Right renal pelvis (tissue), 4 donors: Measurements from ENCODE around the gene PDE10A. TPM values are rescaled to one million over a fixed set of nuclear protein-coding genes. Genes with fewer than 3 reads are reported as not detected.
A peak's percentile ranks its signal among the peaks of the same experiment; 100 is the strongest.

Experiments used
- DNase-seq, 4 donors: peaks; one replicate each; pipeline ENCODE4 v3.0.0-alpha.2; 2013; ENCODE audit warnings: low read depth in 4 of 4, low spot score in 3 of 4, missing footprints in 1 of 4
- polyA plus RNA-seq, 4 donors: library from polyadenylated mRNA; unstranded; fragments of 120-200 nt; gene quantifications; one replicate each; pipeline ENCODE4 v1.2.1, GENCODE V29; 2013; ENCODE audit not compliant: insufficient read length in 4 of 4

The PDE10A gene
- polyA plus RNA-seq, 4 donors: 20.2 to 24.2 (median 20.5) TPM

DNA sequence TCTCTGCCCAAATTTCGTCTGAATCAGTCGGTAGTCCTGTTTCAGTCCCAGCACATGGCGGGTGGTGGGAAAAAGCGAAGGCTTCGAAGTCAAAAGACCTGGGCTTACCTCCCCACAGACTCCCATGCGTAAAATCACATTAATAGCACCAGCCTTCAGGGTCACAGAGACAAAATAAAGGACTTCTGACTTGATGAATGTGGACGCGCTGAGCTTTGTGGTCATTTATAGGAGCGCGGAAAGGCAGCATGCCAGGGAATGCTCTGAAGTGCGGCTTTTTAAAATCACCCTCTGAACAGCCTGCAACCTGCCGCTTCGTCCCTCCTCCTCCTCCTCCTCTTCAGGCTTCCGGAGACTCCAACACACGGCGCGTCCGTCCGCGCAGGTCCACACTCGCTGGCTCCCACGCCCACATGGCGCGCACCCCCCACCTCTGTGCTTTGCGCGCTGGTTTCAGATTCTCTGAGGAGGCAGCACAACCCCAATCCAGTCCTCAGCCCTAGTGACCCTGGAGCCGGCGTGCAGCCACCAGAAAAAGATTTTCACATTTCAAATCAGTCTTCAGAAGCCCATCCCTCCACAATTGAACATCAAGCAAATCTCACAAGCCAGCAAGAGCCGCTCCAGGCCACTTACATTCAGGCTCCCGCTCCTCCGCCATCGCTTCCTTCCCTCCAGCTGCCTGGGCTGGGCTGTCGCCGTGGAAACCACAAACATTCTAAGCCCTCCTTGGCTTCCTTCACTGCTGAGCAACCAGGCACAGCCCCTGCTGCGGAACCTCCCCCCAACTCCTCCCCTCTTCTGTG lies 353.9 kb downstream of the PDE10A start, which contains the start of gene C6orf118:
TSS of gene C6orf118 (minus strand) at position 680 of the 806 bp plus-strand sequence. CDS start at position 661, 19 bp downstream.
- DNase-seq: peak; percentile 83 to 87 (median 84)

GRCh38 chr6:165306955-165307354 lies 356.1 kb downstream of the PDE10A start:
- no peak for DNase-seq

GRCh38 chr6:165301372-165302246 lies 361.4 kb downstream of the PDE10A start:
- DNase-seq: no peak

DNA sequence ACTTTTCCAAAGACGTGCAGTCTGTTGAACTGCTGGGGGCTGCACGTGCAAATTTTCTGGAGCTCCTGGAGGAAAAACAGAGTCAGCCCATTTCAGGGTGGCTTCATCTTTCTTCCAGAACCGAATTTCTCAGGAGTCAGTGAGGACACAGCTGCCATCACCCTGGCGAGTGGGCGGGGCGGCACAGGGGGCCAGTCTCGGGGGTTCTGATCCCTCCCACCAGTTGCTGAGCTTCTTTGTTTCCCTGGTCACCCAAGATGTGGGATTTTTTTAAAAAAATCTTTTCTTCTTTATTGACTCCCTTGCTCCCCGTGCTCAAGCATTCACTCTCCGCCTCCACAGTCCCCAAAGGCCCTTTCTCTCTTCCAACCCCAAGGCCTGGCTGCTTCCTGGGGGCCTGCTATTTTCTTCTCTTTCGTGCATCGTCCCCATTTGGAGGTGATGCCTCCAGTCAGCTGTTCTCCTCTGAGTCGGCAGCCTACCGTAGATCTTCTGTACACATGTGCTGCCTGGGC lies 362.6 kb downstream of the PDE10A start:
- DNase-seq: no peak

- no peak for DNase-seq
Measured at GRCh38 chr6:165298875-165299274, 364.2 kb downstream of the PDE10A start.

DNA sequence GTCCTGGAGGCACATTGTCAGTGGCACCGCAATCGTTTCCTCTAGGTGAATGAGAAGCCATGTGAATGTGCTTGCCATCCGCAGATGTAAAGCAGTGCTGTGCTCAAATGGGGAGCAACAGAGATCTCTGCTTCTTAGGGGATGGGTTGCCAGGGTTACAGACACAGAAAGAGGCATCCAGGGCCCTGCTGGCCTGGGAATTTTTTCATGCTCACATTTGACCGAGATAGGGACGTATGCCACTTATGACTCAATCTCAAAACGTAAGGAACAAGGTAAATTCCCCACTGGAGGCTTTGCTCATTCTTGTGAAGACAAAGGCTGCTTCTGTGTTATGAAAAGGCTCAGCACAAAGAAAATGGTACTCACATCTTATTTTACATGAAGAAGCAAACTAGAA lies 364.6 kb downstream of the PDE10A start:
- no peak for DNase-seq

GRCh38 chr6:165292657-165293056 lies 370.4 kb downstream of the PDE10A start:
- DNase-seq: no peak
